NCI-H1092 treated with DMSO at 0.1 percent for 48 hours (cell line): ENCODE data around the gene MLLT6.
A peak's percentile ranks its signal among the peaks of the same experiment; 100 is the strongest.
"Not testable (repeated sequence)": the region's sequence is repeated elsewhere in the genome, so short reads cannot be mapped to it uniquely, and the experiment has no call there.

ENCODE experiments used
- DNase-seq: peaks from one replicate; lab custom pipeline; 2025; lab: John Stamatoyannopoulos, UW

MLLT6 gene

GRCh38 chr17:38726145-38726544 lies 21.1 kb downstream of the MLLT6 start:
- DNase-seq = not testable (repeated sequence)

DNA sequence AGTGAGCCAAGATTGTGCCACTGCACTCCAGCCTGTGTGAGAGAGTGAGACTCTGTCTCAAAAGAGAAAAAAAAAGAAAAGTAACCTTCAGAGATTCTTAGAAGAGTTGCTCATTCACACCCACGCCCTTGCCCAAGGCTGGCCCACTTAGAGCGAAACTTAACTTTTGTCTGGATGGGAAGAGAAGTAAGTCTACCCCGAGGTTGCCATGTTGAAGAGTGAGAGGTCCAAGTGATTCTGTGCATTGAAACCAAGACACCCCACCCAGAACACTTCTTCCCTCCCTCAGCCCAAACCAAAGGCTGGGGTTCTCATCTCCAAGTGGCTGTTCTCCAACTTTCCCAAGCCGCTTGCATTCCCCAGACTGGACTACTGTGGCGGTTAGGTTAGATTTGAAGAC lies 22.7 kb downstream of the MLLT6 start:
- DNase-seq = no peak

DNA sequence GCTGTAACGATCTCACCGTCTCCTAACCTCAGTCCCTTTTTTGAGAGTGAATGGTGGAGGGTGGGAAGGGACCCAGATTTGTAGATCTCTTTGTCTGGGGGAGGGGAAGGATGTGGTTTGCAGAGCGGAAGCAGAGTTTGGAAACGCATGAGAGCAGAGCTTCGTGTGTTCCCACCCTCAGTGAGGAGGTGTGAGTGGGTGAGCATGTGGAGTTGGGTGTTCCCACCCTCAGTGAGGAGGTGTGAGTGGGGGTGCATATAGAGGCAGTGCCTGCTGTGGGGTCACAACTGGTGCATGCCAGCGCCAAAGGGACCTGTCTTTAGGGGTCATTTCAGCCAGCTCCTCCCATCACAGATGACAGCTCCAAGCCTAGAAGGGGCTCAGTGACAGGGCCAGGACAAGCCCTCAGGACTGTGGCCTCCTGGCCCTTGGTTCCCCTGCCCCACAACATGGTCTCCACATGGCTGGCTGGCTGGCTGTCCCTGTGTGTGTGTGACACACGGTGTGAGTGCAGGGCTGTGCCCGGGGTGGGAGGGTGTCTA lies 23.3 kb downstream of the MLLT6 start:
- DNase-seq = no peak

GRCh38 chr17:38729368-38729885 lies 24.4 kb downstream of the MLLT6 start:
- DNase-seq = no peak

GRCh38 chr17:38729886-38730525 lies 24.9 kb downstream of the MLLT6 start, which contains the start of gene CISD3:
Gene CISD3 (plus strand): TSS chr17:38730341. CDS start chr17:38730359, 18 bp downstream.
- DNase-seq = peak; percentile 76

DNA sequence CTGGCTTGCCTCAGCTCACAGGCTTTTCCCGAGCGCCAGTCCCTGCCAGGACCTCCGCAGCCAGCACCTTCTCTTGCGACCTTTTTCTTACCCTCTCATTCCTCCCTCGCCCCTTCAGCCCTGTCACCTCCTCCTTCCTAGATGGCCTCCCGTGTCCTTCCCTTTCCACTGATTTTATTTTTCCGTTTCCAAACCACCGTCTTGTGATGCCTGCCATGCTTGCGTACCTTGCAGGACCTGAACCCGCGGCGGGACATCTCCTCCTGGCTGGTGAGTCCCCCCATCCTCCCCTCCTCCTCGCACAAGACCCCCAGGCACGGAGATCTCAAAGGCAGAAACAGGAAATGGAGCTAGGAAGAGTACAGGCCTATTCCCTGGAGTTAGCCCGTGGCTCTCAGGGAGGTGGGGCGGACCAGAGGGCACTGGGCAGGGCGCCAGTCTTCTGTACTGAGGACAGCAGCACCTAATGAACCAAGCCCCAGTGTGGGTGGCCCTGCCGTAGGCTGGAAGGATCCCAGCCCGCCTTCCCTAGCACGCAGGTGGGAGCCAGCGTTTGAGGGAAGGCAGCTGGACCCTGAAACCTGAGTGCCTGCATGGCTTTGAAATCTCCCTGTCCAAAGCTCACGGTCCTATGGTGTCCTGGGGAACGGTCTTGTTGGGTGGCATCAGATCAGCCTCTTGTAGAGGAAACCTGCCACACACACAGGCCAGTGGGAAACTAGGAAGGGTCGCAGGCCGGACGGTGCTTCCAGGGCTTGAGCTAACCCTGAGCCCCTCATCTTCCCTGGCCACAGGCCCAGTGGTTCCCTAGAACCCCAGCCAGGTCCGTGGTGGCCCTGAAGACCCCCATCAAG lies 25.7 kb downstream of the MLLT6 start:
- DNase-seq = peak; percentile 84

- DNase-seq = no peak
Observed at GRCh38 chr17:38731526-38732294, 26.6 kb downstream of the MLLT6 start.

- DNase-seq = no peak
Observed at GRCh38 chr17:38732376-38733281, 27.6 kb downstream of the MLLT6 start.

DNA sequence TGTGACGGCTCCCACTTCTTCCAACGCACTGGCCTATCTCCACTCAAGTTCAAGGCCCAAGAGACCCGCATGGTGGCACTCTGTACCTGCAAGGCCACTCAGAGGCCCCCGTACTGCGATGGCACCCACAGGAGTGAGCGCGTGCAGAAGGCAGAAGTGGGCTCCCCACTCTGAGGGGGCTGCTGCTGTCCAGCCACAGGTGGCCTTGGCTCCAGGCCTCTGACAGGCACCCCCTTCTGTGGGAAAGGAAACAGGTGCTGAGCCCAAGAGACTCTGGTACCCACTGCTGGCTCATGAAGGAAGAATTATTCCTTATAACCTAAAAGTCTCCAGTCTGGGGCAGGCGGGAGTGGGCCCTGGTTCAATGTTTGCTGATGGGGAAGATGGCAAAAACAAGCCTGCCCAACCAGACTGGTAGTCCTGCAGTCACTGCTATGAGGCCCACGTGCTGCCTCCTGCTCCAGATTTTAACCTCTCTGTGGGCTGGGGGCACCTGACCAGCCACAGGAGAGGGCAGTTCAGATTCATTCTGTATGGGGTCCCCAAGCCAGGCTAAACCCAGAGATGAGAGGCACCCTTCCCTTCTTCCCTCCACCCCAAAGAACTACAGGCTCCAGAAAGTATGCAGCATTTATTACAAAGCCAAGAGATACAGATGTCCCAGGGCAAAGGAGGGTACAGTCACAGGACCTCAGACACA lies 28.4 kb downstream of the MLLT6 start:
- DNase-seq = no peak

DNA sequence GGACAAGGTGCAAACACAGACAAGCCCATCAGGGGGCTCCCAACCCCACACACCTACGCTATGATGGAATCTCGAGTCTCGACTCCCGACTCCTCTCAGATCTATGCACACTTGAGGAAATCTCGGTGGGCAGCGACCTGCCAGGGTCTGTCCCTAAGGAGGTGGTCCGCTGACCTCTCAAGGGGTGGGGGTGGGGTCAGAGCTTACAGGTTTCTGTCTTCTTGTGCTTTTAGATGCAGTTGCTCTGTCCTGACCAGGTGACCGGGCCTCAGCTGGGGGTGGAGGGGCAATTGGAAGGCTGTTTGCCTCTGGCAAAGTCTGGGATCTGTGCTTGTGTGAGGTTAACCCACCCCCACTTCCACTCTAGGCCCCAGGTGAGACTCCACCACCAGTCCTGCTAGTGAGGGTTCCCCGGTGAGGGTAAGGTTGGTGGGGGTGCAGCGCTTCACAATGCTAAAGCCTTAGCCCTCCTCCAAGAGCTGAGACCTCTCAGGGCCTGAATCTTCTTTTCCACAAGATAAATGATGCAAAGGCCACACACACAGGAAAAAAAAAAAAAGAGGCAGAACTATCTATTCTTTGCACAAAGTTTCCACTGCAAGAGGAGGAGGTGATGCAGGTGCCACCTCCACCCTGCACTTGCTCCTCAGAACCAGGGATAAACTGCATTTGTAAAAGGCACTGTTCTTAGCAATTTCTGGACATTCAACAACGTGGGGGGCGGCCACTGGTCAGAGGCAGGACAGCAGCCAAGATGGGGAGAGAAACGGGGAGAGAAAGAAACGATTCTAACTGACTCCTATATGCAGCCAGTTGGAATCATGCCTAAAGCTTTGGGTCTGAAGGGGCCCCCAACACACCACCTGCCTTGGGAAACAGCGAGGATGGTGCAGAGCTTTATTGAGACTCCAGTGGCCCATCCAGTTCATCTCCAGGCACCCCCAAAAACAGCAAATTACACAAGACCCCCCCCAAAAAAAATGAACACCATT lies 29.2 kb downstream of the MLLT6 start:
- no peak for DNase-seq

DNA sequence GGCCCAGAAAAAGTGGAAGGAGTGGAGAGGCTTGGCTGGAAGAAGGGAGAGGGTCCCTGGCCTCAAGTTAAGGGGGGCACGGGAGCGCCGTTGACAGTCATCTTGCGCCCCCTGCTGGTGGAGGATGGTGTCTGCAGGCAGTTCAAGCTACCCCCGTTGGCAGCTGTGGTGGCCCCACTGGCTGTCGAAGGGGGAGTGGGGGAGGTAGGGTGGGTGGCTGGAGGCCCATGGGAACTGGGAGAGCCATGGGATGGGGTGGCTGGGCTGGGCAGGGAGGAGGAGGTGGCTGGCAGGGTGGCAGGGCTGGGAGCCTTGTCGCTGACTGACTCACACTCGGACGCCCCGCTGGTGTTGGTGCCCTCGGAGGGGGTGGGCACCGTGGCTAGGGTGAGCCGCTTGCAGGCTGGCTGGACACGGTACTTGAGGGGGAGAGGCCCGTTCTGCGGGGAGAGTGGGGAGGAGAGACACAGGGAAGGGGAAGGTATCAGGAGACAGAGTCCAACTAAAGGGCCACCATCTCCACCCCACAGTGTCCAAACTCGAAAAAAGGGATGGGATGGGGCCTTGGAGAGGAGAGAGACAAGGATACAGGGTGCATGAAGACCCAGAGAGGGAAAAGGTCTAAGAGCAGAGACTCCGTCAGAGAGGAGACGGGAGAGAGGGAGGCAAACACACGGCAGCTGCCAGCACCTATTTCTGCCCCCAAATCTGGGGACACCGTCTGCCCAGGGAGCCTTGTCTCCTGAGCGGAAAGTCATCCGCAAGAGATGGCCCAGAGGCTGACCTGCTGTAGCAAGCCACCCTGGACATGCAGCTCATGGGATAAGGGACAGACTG lies 30.3 kb downstream of the MLLT6 start:
- peak; percentile 45 for DNase-seq

- no peak for DNase-seq
Observed at GRCh38 chr17:38738007-38738662, 33.1 kb downstream of the MLLT6 start.

DNA sequence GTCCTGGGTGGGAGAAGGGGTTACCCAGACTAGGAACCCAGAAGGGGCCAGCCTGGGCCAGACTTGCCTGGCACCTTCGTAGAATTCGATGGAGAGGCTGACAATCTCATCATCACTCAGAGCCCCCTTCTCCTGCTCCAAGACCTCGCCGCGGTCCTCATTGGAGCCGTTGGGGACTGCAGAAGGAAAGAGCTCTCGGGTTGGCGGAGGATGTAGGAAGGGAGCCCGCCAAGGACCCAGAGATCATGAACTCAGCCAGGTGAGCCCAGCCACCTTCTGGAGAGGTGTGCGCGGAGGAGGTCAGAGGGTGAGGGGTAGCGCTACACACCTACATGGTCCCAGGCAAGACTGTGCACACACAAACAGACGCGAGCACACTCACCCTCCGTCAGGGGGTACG lies 33.6 kb downstream of the MLLT6 start:
- no peak for DNase-seq

GRCh38 chr17:38739305-38739704 lies 34.2 kb downstream of the MLLT6 start:
- no peak for DNase-seq

DNA sequence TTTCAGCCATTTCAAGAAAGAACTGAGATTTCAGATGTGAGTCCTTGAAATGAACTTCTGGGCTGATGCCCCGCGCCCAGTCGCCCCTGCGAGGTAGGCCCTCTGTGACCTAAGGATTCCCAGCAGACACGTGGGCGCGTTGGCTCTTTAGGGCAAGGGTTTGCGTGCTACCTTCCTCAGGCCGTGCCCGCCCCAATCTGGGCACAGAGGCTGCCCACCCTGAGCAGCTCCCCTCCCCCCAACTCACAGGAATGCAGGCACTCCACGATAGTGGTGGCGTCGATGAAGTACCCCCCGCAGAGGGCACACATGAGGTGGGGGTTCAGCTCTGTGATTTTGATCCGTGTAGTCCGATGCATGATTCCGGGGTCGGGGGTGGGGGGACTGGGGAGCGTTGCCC lies 35.0 kb downstream of the MLLT6 start:
- no peak for DNase-seq

DNA sequence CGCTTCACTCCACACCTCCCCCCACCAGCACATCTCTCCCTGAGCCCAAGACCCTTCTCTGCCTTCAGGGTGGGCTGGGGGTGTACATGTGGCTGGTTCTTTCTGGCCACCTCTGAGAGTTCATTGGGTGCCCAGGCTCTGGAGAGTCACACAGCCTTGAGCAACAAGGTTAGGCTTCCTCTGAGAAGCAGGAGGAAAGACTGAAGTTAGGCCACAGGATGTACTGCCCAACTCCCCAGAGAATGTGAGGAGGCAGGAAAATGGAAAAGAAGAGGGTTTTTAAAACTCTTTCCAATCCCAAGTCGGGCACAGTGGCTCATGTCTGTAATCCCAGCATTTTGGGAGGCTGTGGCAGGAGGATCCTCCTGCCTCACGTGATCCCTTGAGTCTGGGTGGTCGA lies 35.7 kb downstream of the MLLT6 start:
- DNase-seq = no peak

DNA sequence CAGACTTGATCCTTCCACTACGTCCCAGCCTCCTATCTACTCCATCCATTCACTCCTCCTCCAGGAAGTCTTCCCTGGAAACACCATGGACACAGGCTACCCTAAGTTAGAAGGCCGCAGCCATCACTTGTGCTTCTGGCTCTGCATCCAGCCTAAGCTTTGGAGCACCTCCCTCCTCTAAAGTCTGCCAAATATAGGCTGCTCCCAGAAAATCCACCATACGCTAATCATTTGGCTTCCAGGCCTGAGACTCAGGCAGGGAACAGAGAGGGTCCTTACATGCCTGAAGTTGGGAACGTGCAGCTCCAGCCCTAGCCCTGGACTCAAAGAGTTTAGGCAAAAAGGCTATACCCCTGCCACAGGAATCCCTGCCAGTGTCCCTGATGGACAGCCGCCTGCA lies 36.4 kb downstream of the MLLT6 start:
- no peak for DNase-seq

DNA sequence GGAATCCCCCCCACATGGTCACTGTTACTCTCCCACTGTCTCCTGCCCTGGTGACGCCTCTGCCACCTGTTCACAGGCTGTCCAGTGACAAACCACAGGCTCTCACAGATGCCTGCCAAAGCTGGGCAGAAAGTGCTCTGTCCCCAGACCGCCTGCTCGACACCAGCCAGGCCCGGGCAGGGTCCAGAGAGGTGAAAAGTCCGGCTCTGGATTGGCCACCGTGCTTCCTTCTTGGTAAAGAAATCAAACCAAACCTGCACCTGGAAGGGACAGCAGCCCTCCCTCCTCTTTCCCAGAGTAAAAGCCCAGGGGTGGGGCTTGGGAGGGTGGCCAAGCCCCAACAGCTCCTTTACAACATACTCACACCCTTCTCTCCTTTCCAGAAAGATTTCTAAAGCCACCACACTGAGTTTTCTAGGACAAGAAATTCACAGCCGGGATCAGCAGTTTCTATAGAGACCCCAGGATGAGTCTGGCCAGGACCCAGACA lies 36.9 kb downstream of the MLLT6 start:
- no peak for DNase-seq
